Measurements from ENCODE around the gene APPL2. TPM values are rescaled to one million over a fixed set of nuclear protein-coding genes. Genes with fewer than 3 reads are reported as not detected.

Gene APPL2
- total and polyA plus RNA-seq, 10 donors, result 11.0 to 75.6 (median 45.7) TPM

GRCh38 chr12:105171691-105172436 lies 64.1 kb downstream of the APPL2 start:
- Histone ChIP-seq H3K4me1 (no peaks in the 10 kb centered on the region), H3K9me3 (no peaks in the 10 kb centered on the region), H3K36me3 (peaks cover 0 to 100% (median 63%) of the 10 kb centered on the region in 6 donors), H3K27ac (no peak overlapping the region), H3K4me3 (no peak overlapping the region), H3K27me3 (replicated peaks in 1 of 7) (no peaks in the 10 kb centered on the region)
- 86 to 93% (median 89%) methylated on average over 6 of the region's 6 CpGs for WGBS, 5 donors
- DNase-seq, result no peak
- intact Hi-C loops (cut with DNase I; ENCODE audit: low total_unique reads), result no loop called here
- TF ChIP-seq, protein P1, sequence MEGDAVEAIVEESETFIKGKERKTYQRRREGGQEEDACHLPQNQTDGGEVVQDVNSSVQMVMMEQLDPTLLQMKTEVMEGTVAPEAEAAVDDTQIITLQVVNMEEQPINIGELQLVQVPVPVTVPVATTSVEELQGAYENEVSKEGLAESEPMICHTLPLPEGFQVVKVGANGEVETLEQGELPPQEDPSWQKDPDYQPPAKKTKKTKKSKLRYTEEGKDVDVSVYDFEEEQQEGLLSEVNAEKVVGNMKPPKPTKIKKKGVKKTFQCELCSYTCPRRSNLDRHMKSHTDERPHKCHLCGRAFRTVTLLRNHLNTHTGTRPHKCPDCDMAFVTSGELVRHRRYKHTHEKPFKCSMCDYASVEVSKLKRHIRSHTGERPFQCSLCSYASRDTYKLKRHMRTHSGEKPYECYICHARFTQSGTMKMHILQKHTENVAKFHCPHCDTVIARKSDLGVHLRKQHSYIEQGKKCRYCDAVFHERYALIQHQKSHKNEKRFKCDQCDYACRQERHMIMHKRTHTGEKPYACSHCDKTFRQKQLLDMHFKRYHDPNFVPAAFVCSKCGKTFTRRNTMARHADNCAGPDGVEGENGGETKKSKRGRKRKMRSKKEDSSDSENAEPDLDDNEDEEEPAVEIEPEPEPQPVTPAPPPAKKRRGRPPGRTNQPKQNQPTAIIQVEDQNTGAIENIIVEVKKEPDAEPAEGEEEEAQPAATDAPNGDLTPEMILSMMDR (IDR thresholded peaks at IDR 0.05 in 8 of 11, conservative IDR thresholded peaks at IDR 0.05 in 3 of 11), result no peak
- TF ChIP-seq POLR2AphosphoS5 (IDR thresholded peaks at IDR 0.05), result peak in 1 of 3 donors; percentile 37

DNA sequence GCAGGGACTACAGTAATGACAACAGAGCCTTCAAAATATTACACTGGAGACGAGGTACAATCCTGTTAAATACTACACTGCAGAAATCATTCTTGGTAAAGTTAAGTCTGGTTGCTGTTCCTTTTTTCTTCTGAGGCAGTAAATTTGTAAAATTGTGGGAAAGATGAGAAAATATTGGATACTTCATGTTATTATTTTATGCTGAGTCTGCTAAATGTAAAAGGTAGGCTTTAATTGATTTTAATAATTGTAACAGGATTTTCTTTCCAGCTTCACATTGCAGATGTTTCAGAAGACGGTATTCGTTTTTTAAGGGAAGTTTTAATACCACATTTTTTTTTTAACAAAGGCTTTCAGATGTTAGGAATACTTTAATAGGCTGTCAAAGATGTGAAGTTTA lies 65.8 kb downstream of the APPL2 start:
- H3K27me3 ChIP-seq (replicated peaks in 1 of 7), result no peaks in the 10 kb centered on the region
- peaks cover 0 to 100% (median 63%) of the 10 kb centered on the region in 6 donors for H3K36me3 ChIP-seq
- WGBS, 5 donors, result 87 to 97% (median 95%) methylated on average over 3 of the region's 3 CpGs

DNA sequence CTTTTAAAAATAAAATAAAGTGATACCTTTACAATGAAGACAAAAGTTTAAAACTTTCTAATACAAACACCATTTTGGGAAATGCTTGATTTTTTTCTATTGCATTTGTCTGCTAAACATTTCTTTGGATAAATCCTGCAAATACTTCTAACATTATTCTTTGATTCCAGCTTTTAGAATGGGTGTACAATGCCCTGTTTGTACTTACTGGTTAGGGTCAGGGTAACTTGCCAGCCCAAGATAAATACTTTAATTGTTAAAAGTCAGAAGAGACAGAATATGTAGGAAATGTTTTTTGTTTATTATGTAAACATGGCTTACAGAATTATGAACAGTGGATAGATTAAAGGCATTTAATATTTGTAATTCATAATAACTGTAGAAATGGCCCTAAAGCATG lies 68.0 kb downstream of the APPL2 start:
- peaks cover 0 to 100% (median 68%) of the 10 kb centered on the region in 6 donors for H3K36me3 ChIP-seq
- TF ChIP-seq POLR2A (IDR thresholded peaks at IDR 0.05) (no peak), POLR2AphosphoS5 (IDR thresholded peaks at IDR 0.05) (no peak)
- TF ChIP-seq, protein P1 (IDR thresholded peaks at IDR 0.05 in 8 of 11, conservative IDR thresholded peaks at IDR 0.05 in 3 of 11), result no peak
- no peaks in the 10 kb centered on the region for H3K27me3 ChIP-seq (replicated peaks in 1 of 7)
- H3K4me1 ChIP-seq, result no peaks in the 10 kb centered on the region
- no peak for DNase-seq
- intact Hi-C loops (cut with DNase I; ENCODE audit: low total_unique reads), result no loop called here
- H3K4me3 ChIP-seq, result no peak overlapping the region
- H3K27ac ChIP-seq, result no peak overlapping the region
- H3K9me3 ChIP-seq, result no peaks in the 10 kb centered on the region

More for the DNA sequence above, 65.8 kb downstream of the APPL2 start:
- TF ChIP-seq, protein P1 (IDR thresholded peaks at IDR 0.05 in 8 of 11, conservative IDR thresholded peaks at IDR 0.05 in 3 of 11), result no peak
- TF ChIP-seq POLR2AphosphoS5 (IDR thresholded peaks at IDR 0.05) (no peak), POLR2A (IDR thresholded peaks at IDR 0.05) (no peak)
- no peaks in the 10 kb centered on the region for H3K9me3 ChIP-seq
- H3K4me3 ChIP-seq, result no peak overlapping the region
- no peak overlapping the region for H3K27ac ChIP-seq
- DNase-seq, result no peak
- intact Hi-C loops (cut with DNase I; ENCODE audit: low total_unique reads), result no loop called here
- no peaks in the 10 kb centered on the region for H3K4me1 ChIP-seq

GRCh38 chr12:105167346-105167745 lies 68.6 kb downstream of the APPL2 start:
- TF ChIP-seq POLR2A (IDR thresholded peaks at IDR 0.05) (no peak), POLR2AphosphoS5 (IDR thresholded peaks at IDR 0.05) (no peak)
- TF ChIP-seq, protein P1 (IDR thresholded peaks at IDR 0.05 in 8 of 11, conservative IDR thresholded peaks at IDR 0.05 in 3 of 11), result no peak
- DNase-seq, result no peak
- Histone ChIP-seq H3K9me3 (no peaks in the 10 kb centered on the region), H3K4me1 (no peaks in the 10 kb centered on the region), H3K4me3 (no peak overlapping the region), H3K36me3 (peaks cover 0 to 100% (median 71%) of the 10 kb centered on the region in 6 donors), H3K27me3 (replicated peaks in 1 of 7) (no peaks in the 10 kb centered on the region), H3K27ac (no peak overlapping the region)
- intact Hi-C loops (cut with DNase I; ENCODE audit: low total_unique reads), result no loop called here

Measured in spleen (tissue), 11 donors.